ENCODE data around the gene VAV2. TPM values are rescaled to one million over a fixed set of nuclear protein-coding genes. Genes with fewer than 3 reads are reported as not detected.

VAV2 gene
- total and polyA plus RNA-seq, 12 donors, result 3.3 to 96.2 (median 31.2) TPM

- Histone ChIP-seq H3K27me3 (no peaks in the 10 kb centered on the region), H3K36me3 (replicated peaks in 1 of 2) (no peaks in the 10 kb centered on the region), H3K4me1 (replicated peaks in 1 of 2) (no peaks in the 10 kb centered on the region), H3K9me3 (replicated peaks in 1 of 3) (no peaks in the 10 kb centered on the region), H3K27ac (no peak overlapping the region), H3K4me3 (no peak overlapping the region)
- 90 to 97% (median 95%) methylated on average over 8 to 22 of the region's 22 CpGs for WGBS, 4 donors
- no peak for TF ChIP-seq POLR2A (IDR thresholded peaks at IDR 0.05)
- TF ChIP-seq, protein P1, sequence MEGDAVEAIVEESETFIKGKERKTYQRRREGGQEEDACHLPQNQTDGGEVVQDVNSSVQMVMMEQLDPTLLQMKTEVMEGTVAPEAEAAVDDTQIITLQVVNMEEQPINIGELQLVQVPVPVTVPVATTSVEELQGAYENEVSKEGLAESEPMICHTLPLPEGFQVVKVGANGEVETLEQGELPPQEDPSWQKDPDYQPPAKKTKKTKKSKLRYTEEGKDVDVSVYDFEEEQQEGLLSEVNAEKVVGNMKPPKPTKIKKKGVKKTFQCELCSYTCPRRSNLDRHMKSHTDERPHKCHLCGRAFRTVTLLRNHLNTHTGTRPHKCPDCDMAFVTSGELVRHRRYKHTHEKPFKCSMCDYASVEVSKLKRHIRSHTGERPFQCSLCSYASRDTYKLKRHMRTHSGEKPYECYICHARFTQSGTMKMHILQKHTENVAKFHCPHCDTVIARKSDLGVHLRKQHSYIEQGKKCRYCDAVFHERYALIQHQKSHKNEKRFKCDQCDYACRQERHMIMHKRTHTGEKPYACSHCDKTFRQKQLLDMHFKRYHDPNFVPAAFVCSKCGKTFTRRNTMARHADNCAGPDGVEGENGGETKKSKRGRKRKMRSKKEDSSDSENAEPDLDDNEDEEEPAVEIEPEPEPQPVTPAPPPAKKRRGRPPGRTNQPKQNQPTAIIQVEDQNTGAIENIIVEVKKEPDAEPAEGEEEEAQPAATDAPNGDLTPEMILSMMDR (IDR thresholded peaks at IDR 0.05), result no peak
- intact Hi-C loops (cut with DNase I), result no loop called here
- DNase-seq, result no peak
Observed at GRCh38 chr9:133833388-133834025, 158.6 kb downstream of the VAV2 start.

DNA sequence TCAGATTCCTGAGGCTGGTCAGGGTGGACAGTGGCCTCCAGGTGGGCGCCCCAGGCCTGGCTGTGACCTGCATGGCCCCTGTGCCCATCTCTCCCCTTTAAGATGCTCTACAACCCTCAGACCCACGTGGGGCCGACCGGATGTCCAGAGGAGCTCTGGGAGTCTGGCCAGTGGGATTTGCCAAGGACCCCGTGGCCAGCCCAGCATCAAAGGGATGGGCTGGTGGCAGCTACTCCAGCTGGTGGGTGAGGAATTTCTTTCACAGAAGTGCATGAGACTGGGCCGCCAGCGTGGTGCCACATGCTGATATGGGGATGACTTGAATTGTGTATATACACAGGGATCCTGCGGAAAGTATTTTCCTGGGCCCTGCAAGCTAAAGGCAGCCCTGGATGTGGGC is 159.2 kb downstream of the VAV2 start:
- WGBS, 4 donors, result 87 to 100% (median 90%) methylated on average over 3 to 8 of the region's 8 CpGs; no CpG with 5 or more reads in 1 of the 4 donors
- no peaks in the 10 kb centered on the region for H3K36me3 ChIP-seq (replicated peaks in 1 of 2)
- no peak for TF ChIP-seq POLR2A (IDR thresholded peaks at IDR 0.05)
- TF ChIP-seq, protein P1 (IDR thresholded peaks at IDR 0.05), result no peak
- no peaks in the 10 kb centered on the region for H3K4me1 ChIP-seq (replicated peaks in 1 of 2)
- H3K27me3 ChIP-seq, result no peaks in the 10 kb centered on the region
- no peak overlapping the region for H3K27ac ChIP-seq
- DNase-seq, result no peak
- H3K4me3 ChIP-seq, result no peak overlapping the region
- no peaks in the 10 kb centered on the region for H3K9me3 ChIP-seq (replicated peaks in 1 of 3)
- intact Hi-C loops (cut with DNase I), result no loop called here

- H3K9me3 ChIP-seq (replicated peaks in 1 of 3), result no peaks in the 10 kb centered on the region
- H3K27ac ChIP-seq, result no peak overlapping the region
- TF ChIP-seq, protein P1 (IDR thresholded peaks at IDR 0.05), result no peak
- no peak for TF ChIP-seq POLR2A (IDR thresholded peaks at IDR 0.05)
- intact Hi-C loops (cut with DNase I), result no loop called here
- H3K36me3 ChIP-seq (replicated peaks in 1 of 2), result no peaks in the 10 kb centered on the region
- no peak overlapping the region for H3K4me3 ChIP-seq
- WGBS, 4 donors, result 86 to 91% (median 89%) methylated on average over 3 of the region's 3 CpGs
- DNase-seq, result no peak
- peaks cover 0 to 11% of the 10 kb centered on the region in 2 donors for H3K4me1 ChIP-seq (replicated peaks in 1 of 2)
- H3K27me3 ChIP-seq, result no peaks in the 10 kb centered on the region
Observed at GRCh38 chr9:133830711-133831110, 161.4 kb downstream of the VAV2 start.

GRCh38 chr9:133830310-133830709 is 161.8 kb downstream of the VAV2 start:
- Histone ChIP-seq H3K27me3 (no peaks in the 10 kb centered on the region), H3K9me3 (replicated peaks in 1 of 3) (no peaks in the 10 kb centered on the region), H3K27ac (no peak overlapping the region), H3K36me3 (replicated peaks in 1 of 2) (no peaks in the 10 kb centered on the region), H3K4me1 (replicated peaks in 1 of 2) (peaks cover 0 to 13% of the 10 kb centered on the region in 2 donors), H3K4me3 (no peak overlapping the region)
- intact Hi-C loops (cut with DNase I), result no loop called here
- no peak for DNase-seq
- TF ChIP-seq, protein P1 (IDR thresholded peaks at IDR 0.05), result no peak
- no peak for TF ChIP-seq POLR2A (IDR thresholded peaks at IDR 0.05)
- WGBS, 4 donors, result 84 to 98% (median 91%) methylated on average over 6 of the region's 6 CpGs

All from adrenal gland (tissue), 12 donors.